ENCODE measurements around the gene OVOL1.

The OVOL1 gene

DNA sequence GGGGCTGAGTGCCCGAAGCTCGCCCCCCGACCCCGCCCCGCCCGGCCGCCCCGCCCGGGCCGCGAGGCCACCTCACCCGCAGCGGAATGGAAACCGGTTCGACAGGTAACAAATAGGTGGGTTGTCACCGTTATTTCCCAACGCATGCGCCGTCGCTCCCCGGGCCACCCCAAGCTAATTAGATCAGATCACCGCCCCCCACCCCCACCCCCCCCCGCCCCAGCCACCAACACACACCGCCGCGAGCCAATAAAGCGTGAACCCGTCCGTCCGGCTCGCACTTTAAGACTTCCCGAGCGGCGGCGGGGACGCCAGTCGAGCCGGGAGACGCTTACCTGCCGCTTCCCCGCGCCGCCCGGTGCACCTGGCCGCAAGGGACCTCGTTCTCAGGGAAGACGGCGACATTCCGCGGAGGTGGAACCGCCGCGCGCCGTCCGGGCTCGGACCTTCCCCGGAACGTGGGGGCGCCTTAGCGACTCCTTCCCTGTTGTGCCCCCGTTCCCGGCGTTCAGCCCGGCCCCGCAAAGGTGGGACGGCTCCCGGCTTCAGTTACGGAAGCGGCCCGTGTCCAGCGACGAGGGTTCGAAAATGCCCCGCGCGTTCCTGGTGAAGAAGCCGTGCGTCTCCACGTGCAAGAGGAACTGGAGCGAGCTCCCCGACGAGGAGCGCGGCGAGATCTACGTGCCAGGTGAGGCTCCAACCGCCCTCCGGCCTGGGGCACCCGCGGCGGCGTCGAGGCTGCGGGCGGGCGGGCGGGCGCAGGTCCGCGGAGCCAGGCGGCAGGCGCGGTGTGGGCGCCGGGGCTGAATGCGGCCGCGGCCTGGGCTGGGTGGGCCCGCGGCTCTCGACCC is at the start of gene OVOL1:
Gene OVOL1, plus strand, starts transcription at position 278 of the 851 bp plus-strand sequence. Its CDS starts 311 bp downstream, at position 589.
- DNase-seq (ENCODE audit: low read depth): no peak
- TF ChIP-seq, protein P1, sequence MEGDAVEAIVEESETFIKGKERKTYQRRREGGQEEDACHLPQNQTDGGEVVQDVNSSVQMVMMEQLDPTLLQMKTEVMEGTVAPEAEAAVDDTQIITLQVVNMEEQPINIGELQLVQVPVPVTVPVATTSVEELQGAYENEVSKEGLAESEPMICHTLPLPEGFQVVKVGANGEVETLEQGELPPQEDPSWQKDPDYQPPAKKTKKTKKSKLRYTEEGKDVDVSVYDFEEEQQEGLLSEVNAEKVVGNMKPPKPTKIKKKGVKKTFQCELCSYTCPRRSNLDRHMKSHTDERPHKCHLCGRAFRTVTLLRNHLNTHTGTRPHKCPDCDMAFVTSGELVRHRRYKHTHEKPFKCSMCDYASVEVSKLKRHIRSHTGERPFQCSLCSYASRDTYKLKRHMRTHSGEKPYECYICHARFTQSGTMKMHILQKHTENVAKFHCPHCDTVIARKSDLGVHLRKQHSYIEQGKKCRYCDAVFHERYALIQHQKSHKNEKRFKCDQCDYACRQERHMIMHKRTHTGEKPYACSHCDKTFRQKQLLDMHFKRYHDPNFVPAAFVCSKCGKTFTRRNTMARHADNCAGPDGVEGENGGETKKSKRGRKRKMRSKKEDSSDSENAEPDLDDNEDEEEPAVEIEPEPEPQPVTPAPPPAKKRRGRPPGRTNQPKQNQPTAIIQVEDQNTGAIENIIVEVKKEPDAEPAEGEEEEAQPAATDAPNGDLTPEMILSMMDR (conservative IDR thresholded peaks at IDR 0.05; ENCODE audit: low read depth, low read length): no peak
- no peak within 1 kb of the TSS for H3K4me3 ChIP-seq (ENCODE audit: low read length)

GRCh38 chr11:65739022-65739421 is 47.8 kb upstream of the OVOL1 start:
- TF ChIP-seq, protein P1 (conservative IDR thresholded peaks at IDR 0.05; ENCODE audit: low read depth, low read length): no peak
- DNase-seq (ENCODE audit: low read depth): no peak
- H3K4me3 ChIP-seq (ENCODE audit: low read length): no peak overlapping the region

GRCh38 chr11:65741185-65741584 is 45.7 kb upstream of the OVOL1 start:
- TF ChIP-seq, protein P1 (conservative IDR thresholded peaks at IDR 0.05; ENCODE audit: low read depth, low read length): no peak
- H3K4me3 ChIP-seq (ENCODE audit: low read length): no peak overlapping the region
- DNase-seq (ENCODE audit: low read depth): no peak

DNA sequence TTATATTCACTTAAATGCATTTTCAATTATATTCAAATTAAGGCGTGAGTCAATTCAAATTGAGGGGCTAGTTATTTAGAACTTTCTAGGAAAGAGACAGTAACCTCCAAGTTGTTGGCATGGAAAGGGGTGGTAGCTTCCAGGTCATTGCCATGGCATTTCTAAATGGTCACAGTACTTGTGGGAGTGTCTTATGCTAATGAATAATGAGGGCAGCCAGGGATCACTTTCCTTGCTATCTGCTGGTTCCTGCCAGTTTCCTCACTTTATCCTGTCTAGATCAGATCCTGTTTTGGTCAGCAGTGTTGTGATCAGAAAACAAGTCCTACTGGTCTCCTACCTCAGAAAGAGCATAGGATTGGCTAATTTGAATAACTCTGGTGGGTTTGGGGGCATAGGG is 44.5 kb upstream of the OVOL1 start:
- TF ChIP-seq, protein P1 (conservative IDR thresholded peaks at IDR 0.05; ENCODE audit: low read depth, low read length): no peak
- no peak for DNase-seq (ENCODE audit: low read depth)
- H3K4me3 ChIP-seq (ENCODE audit: low read length): no peak overlapping the region

GRCh38 chr11:65743681-65744025 is 43.2 kb upstream of the OVOL1 start:
- TF ChIP-seq, protein P1 (conservative IDR thresholded peaks at IDR 0.05; ENCODE audit: low read depth, low read length): no peak
- no peak for DNase-seq (ENCODE audit: low read depth)
- no peak overlapping the region for H3K4me3 ChIP-seq (ENCODE audit: low read length)

DNA sequence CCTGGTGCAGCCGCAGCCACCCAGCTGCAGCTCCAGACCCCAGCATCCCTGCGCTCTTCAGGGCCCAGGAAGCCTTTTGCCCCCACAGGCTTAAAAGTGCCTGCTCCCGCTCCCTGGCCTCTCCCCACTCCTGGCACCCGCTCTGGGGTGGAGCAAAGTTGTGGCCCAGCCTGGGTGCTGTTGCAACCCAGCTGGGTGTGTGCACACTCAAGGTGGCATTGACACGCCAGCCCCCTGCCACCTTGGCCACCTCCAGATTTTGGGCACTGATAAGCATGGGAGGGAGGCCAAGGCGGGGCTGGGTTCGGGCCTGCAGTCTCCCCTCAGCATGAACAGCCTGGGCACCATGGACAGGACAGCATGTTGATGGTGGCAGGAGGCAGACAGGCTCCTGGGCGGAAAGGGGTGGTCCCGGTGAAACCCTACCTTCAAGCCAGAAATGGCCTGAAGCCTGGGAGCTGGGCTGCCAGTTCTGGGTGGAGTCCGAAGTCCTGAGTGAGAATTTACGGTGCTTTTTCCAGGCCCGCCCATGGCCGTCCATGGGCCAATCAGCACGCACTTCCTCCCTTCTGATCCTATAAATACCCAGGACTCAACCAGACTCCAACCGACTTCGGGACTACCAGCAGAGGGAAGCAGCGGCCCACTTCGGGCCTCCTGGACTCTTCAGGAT is 42.7 kb upstream of the OVOL1 start:
- TF ChIP-seq, protein P1 (conservative IDR thresholded peaks at IDR 0.05; ENCODE audit: low read depth, low read length): peak; percentile 28
- H3K4me3 ChIP-seq (ENCODE audit: low read length): no peak overlapping the region
- no peak for DNase-seq (ENCODE audit: low read depth)

DNA sequence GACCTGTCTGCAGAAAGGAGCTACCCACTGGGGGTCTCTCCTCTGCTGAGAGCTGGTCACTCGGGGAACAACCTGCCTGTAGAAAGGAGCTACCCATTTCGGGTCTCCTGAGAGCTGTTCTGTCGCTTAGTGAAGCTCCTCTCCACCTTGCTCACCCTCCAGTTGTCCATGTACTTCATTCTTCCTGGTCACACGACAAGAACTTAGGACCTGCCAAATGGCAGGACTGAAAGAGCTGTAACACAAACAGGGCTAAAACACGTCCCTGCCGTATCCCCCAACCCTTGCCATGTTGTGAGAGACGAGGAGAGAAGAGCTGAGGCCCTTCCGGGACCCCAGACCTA is 42.2 kb upstream of the OVOL1 start:
- DNase-seq (ENCODE audit: low read depth): no peak
- no peak overlapping the region for H3K4me3 ChIP-seq (ENCODE audit: low read length)
- TF ChIP-seq, protein P1 (conservative IDR thresholded peaks at IDR 0.05; ENCODE audit: low read depth, low read length): no peak
